ENCODE measurements around the gene PALMD.

DNA sequence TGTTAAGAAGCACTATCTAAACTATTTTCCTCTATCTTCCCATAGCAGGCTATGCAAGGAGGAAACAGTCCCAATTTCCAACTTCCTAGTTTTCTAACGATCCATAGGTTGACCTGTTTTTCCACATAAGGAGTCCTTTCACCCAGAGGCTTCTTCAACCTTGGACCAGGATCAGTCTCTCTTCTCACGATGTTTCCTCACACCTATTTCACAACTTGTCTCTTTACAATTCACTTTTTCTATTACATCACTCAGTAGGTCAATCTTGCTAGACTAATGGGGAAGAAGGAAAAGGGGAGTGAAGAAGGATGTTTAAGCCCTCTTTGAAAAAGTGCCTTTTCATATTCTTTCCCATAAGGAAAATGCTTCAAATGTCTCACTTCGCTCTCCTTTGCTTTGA, 15.9 kb downstream of the PALMD start:
- TF ChIP-seq, protein P1, sequence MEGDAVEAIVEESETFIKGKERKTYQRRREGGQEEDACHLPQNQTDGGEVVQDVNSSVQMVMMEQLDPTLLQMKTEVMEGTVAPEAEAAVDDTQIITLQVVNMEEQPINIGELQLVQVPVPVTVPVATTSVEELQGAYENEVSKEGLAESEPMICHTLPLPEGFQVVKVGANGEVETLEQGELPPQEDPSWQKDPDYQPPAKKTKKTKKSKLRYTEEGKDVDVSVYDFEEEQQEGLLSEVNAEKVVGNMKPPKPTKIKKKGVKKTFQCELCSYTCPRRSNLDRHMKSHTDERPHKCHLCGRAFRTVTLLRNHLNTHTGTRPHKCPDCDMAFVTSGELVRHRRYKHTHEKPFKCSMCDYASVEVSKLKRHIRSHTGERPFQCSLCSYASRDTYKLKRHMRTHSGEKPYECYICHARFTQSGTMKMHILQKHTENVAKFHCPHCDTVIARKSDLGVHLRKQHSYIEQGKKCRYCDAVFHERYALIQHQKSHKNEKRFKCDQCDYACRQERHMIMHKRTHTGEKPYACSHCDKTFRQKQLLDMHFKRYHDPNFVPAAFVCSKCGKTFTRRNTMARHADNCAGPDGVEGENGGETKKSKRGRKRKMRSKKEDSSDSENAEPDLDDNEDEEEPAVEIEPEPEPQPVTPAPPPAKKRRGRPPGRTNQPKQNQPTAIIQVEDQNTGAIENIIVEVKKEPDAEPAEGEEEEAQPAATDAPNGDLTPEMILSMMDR (conservative IDR thresholded peaks at IDR 0.05; ENCODE audit: low read depth, low read length): no peak
- no peak for TF ChIP-seq EZH2phosphoT487 (IDR thresholded peaks at IDR 0.05; ENCODE audit: borderline replicate concordance, low read length)

Measured in PC-3 (cell line).